Measurements from ENCODE around the gene KLHDC1. TPM values are rescaled to one million over a fixed set of nuclear protein-coding genes. Genes with fewer than 3 reads are reported as not detected.

The KLHDC1 gene
- total and polyA plus RNA-seq, 9 of the 15 experiments (the other 6 are each of a cell fraction or from before 2014, with no cell fraction given) = 0.08 to 0.41 (median 0.18) TPM

DNA sequence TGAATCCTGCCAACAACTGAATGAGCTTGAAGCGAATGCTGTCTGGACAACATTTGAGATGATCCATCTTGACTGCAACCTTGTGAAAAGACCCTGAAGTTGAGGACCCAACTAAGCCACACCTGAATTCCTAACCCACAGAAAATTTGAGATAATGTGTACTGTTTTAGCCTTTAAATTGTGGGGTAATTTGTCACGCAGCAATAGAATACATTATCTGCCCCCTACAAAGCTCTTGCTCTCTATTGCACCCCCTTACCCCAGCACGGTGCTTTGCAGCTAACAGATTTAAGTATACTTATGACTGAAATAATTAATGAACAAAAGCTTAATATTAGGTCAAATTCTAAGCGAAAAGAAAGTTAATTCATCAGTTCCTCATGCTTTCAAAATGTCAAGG lies 6.5 kb upstream of the KLHDC1 start:
- Histone ChIP-seq H3K4me3 (no peak overlapping the region; the same call in 1 of the 2 replicates), H3K9me3 (replicated peaks; ENCODE audit: control insufficient read depth, insufficient read depth, low read depth, low read length) (no peaks in the 10 kb centered on the region), H3K27me3 (ENCODE audit: control insufficient read depth in 2 of 2, insufficient read depth in 2 of 2, low read length in 2 of 2) (no peaks in the 10 kb centered on the region), H3K36me3 (ENCODE audit: control insufficient read depth, insufficient read depth, low read length) (peaks cover 29% of the 10 kb centered on the region), H3K9ac (ENCODE audit: insufficient read depth in 1 of 2, low read depth in 2 of 2, low read length in 2 of 2) (peak overlapping the region; percentile 79), H3K4me1 (replicated peaks in 1 of 2; ENCODE audit: control insufficient read depth in 2 of 2, insufficient read depth in 2 of 2, low read length in 2 of 2) (peaks cover 7 to 17% of the 10 kb centered on the region in 2 experiments; a peak in 4 of 5 replicates), H3K27ac (ENCODE audit: extremely low read depth, low read depth, low read length) (peak overlapping the region; percentile 88; the same call in 1 of the 3 replicates), H4K20me1 (replicated peaks; ENCODE audit: control insufficient read depth, insufficient read depth, low read length) (no peaks in the 10 kb centered on the region), H3K9me1 (ENCODE audit: control insufficient read depth, insufficient read depth, low read length) (peaks cover 3% of the 10 kb centered on the region), H2AFZ (ENCODE audit: low read depth, low read length) (no peak overlapping the region), H3K4me2 (ENCODE audit: insufficient read depth, low read length) (peak overlapping the region; percentile 81), H3K79me2 (ENCODE audit: control insufficient read depth, insufficient read depth, low read length) (peaks cover 44% of the 10 kb centered on the region)
- 56% methylated on average over 4 of the region's 4 CpGs for WGBS (ENCODE audit: insufficient coverage, low coverage, missing lambda C conversion rate)
- CTCF ChIA-PET (ENCODE audit: low intra/inter-chr PET ratio) = no interaction called here
- TF ChIP-seq HNRNPH1 (optimal IDR thresholded peaks at IDR 0.05; ENCODE audit: low read depth, low read length) = no peak
- peak; percentile 64 for TF ChIP-seq RBM25 (IDR thresholded peaks at IDR 0.05; ENCODE audit: low read depth, low read length, severe bottlenecking)
- TF ChIP-seq CBX3 (IDR thresholded peaks at IDR 0.05; ENCODE audit: borderline replicate concordance in 1 of 2, low read length in 2 of 2) = peak in 1 of 2 experiments; percentile 14; a peak in 1 of 3 replicates
- no TSS peak for BruUV-seq (replicated peaks)
- in situ Hi-C loops (cut with MboI) (loop anchor here (5.0 kb wide), 1 partner anchor 81 kb away; the partner anchor contains the start of gene KLHDC2), intact Hi-C loops (cut with micrococcal nuclease) (no loop called here)
- DNase-seq (ENCODE audit: extremely low read depth in 1 of 4, low spot score in 3 of 4) (no peak), FAIRE-seq (no peak), ATAC-seq (no peak)
- POLR2A ChIA-PET = interaction anchor here (1.0 to 3.2 kb wide), 4 partner anchors 9 to 83 kb away, joined by 3 to 20 read pairs (median 5); partner anchors contain the start of gene KLHDC2

Data from K562 (cell line).